KMS-11 (cell line): Measurements from ENCODE around the gene LY6G6C.

Experiments used
- H2AFZ ChIP-seq: fragments of 200-600 bp; sonication (generic); 2 replicates; pipeline ENCODE4 v1.6.1; 2016; ENCODE audit warnings: antibody characterized with exemption, mixed run types, low read depth
- H3K27ac ChIP-seq: fragments of 200-600 bp; sonication (generic); 2 replicates; pipeline ENCODE4 v1.6.1; 2016; ENCODE audit warnings: mild to moderate bottlenecking, mixed run types
- H3K27me3 ChIP-seq: fragments of 200-600 bp; sonication (generic); 2 replicates; pipeline ENCODE4 v1.6.1; 2017; ENCODE audit warnings: mild to moderate bottlenecking, low read depth, mixed run types, moderate library complexity; ENCODE audit not compliant: insufficient read depth
- H3K36me3 ChIP-seq: fragments of 200-600 bp; sonication (generic); 2 replicates; pipeline ENCODE4 v1.6.1; 2017; ENCODE audit warnings: mild to moderate bottlenecking, mixed run types; ENCODE audit not compliant: insufficient read depth
- H3K4me1 ChIP-seq: fragments of 200-600 bp; sonication (generic); 2 replicates; pipeline ENCODE4 v1.6.1; 2016; ENCODE audit warnings: mild to moderate bottlenecking, low read depth, mixed run types; ENCODE audit not compliant: poor library complexity, severe bottlenecking
- H3K4me2 ChIP-seq: fragments of 200-600 bp; sonication (generic); 2 replicates; pipeline ENCODE4 v1.7.0; 2016; ENCODE audit warnings: mild to moderate bottlenecking, mixed run types
- H3K4me3 ChIP-seq: fragments of 200-600 bp; sonication (generic); IDR thresholded peaks from 2 replicates; pipeline ENCODE4 v1.6.1; 2017; ENCODE audit warnings: low read depth, low read length, mixed read lengths; ENCODE audit not compliant: insufficient read depth
- H3K79me2 ChIP-seq: fragments of 200-600 bp; sonication (generic); 2 replicates; pipeline ENCODE4 v1.6.1; 2016; ENCODE audit warnings: low read depth, mixed run types; ENCODE audit not compliant: insufficient read depth
- H3K9ac ChIP-seq: fragments of 200-600 bp; sonication (generic); 2 replicates; pipeline ENCODE4 v1.6.1; 2016; ENCODE audit warnings: mild to moderate bottlenecking, mixed run types
- H4K20me1 ChIP-seq: fragments of 200-600 bp; sonication (generic); 2 replicates; pipeline ENCODE4 v1.6.1; 2016; ENCODE audit warnings: mild to moderate bottlenecking, mixed run types; ENCODE audit not compliant: insufficient read depth
- CTCF ChIP-seq: fragments of 200-600 bp; sonication (generic); conservative IDR thresholded peaks from 2 replicates; pipeline ENCODE4 v1.6.1; 2017; ENCODE audit warnings: low read depth, mild to moderate bottlenecking, antibody characterized with exemption, low read length, moderate library complexity, mixed read lengths

The LY6G6C gene

GRCh38 chr6:31693535-31693934 lies 28.0 kb downstream of the LY6G6C start:
- Histone ChIP-seq H4K20me1 (no peaks in the 10 kb centered on the region), H3K27ac (no peak overlapping the region), H3K4me1 (peaks cover 14% of the 10 kb centered on the region), H3K9ac (no peak overlapping the region), H3K4me2 (no peak overlapping the region), H3K36me3 (no peaks in the 10 kb centered on the region), H2AFZ (no peak overlapping the region), H3K79me2 (no peaks in the 10 kb centered on the region; the same call in 1 of the 2 replicates), H3K4me3 (no peak overlapping the region), H3K27me3 (no peaks in the 10 kb centered on the region)
- no peak for TF ChIP-seq CTCF

- H3K4me1 ChIP-seq = peaks cover 8% of the 10 kb centered on the region
- H3K4me3 ChIP-seq = no peak overlapping the region
- no peaks in the 10 kb centered on the region for H3K27me3 ChIP-seq
- no peak overlapping the region for H3K27ac ChIP-seq
- no peaks in the 10 kb centered on the region for H4K20me1 ChIP-seq
- H2AFZ ChIP-seq = no peak overlapping the region
- H3K36me3 ChIP-seq = no peaks in the 10 kb centered on the region
- H3K79me2 ChIP-seq = no peaks in the 10 kb centered on the region; the same call in 1 of the 2 replicates
- no peak overlapping the region for H3K4me2 ChIP-seq
- no peak for TF ChIP-seq CTCF
- H3K9ac ChIP-seq = no peak overlapping the region
Measured at GRCh38 chr6:31692886-31693285, 28.7 kb downstream of the LY6G6C start.

GRCh38 chr6:31692353-31692752 lies 29.2 kb downstream of the LY6G6C start:
- no peak overlapping the region for H3K9ac ChIP-seq
- no peak overlapping the region for H2AFZ ChIP-seq
- no peaks in the 10 kb centered on the region for H3K27me3 ChIP-seq
- H4K20me1 ChIP-seq = no peaks in the 10 kb centered on the region
- H3K4me3 ChIP-seq = no peak overlapping the region
- H3K4me1 ChIP-seq = peaks cover 2% of the 10 kb centered on the region
- no peak overlapping the region for H3K4me2 ChIP-seq
- TF ChIP-seq CTCF = no peak
- no peaks in the 10 kb centered on the region; the same call in 1 of the 2 replicates for H3K79me2 ChIP-seq
- no peak overlapping the region for H3K27ac ChIP-seq
- H3K36me3 ChIP-seq = no peaks in the 10 kb centered on the region

GRCh38 chr6:31691564-31692108 lies 29.9 kb downstream of the LY6G6C start:
- Histone ChIP-seq H4K20me1 (no peaks in the 10 kb centered on the region), H3K27ac (no peak overlapping the region), H2AFZ (no peak overlapping the region), H3K9ac (no peak overlapping the region), H3K36me3 (no peaks in the 10 kb centered on the region), H3K4me1 (no peaks in the 10 kb centered on the region), H3K4me2 (no peak overlapping the region), H3K4me3 (no peak overlapping the region), H3K79me2 (no peaks in the 10 kb centered on the region), H3K27me3 (no peaks in the 10 kb centered on the region)
- no peak for TF ChIP-seq CTCF
